ENCODE measurements around the gene SCAP. TPM values are rescaled to one million over a fixed set of nuclear protein-coding genes. Genes with fewer than 3 reads are reported as not detected.

SCAP gene
- total RNA-seq, 1 experiment from 2014 or later = 115 TPM

GRCh38 chr3:47475570-47476329 lies at the start of gene SCAP (continued):
- no peak for TF ChIP-seq MXD4 (CRISPR knock-in tag; IDR thresholded peaks at IDR 0.05; ENCODE audit: borderline replicate concordance)
- TF ChIP-seq EMX1 (CRISPR knock-in tag; IDR thresholded peaks at IDR 0.05) = no peak
- no peak for TF ChIP-seq ZNF425 (CRISPR knock-in tag; conservative IDR thresholded peaks at IDR 0.05)
- TF ChIP-seq ETV6 (CRISPR knock-in tag; IDR thresholded peaks at IDR 0.05) = peak; percentile 96
- no peak for TF ChIP-seq IRF1 (CRISPR knock-in tag; IDR thresholded peaks at IDR 0.05)
- TF ChIP-seq HMGA2 (CRISPR knock-in tag; IDR thresholded peaks at IDR 0.05) = no peak
- TF ChIP-seq ZNF423 (CRISPR knock-in tag; IDR thresholded peaks at IDR 0.05) = no peak
- TF ChIP-seq AFF4 (CRISPR knock-in tag; IDR thresholded peaks at IDR 0.05; ENCODE audit: borderline replicate concordance) = no peak
- no peak for TF ChIP-seq ZNF138 (CRISPR knock-in tag; conservative IDR thresholded peaks at IDR 0.05)
- TF ChIP-seq SOX15 (CRISPR knock-in tag; IDR thresholded peaks at IDR 0.05) = no peak
- TF ChIP-seq MYBL2 (CRISPR knock-in tag; IDR thresholded peaks at IDR 0.05) = 0 out of 2 replicates have a peak, but pooled peaks have one; percentile 21
- no peak for TF ChIP-seq JUN (CRISPR knock-in tag; IDR thresholded peaks at IDR 0.05)
- TF ChIP-seq NR2C2 (CRISPR knock-in tag; IDR thresholded peaks at IDR 0.05) = peak; percentile 96
- no peak for TF ChIP-seq TCF7 (CRISPR knock-in tag; IDR thresholded peaks at IDR 0.05; ENCODE audit: low read depth)
- TF ChIP-seq, protein P1, sequence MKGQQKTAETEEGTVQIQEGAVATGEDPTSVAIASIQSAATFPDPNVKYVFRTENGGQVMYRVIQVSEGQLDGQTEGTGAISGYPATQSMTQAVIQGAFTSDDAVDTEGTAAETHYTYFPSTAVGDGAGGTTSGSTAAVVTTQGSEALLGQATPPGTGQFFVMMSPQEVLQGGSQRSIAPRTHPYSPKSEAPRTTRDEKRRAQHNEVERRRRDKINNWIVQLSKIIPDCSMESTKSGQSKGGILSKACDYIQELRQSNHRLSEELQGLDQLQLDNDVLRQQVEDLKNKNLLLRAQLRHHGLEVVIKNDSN (CRISPR knock-in tag; IDR thresholded peaks at IDR 0.05) = peak; percentile 81
- TF ChIP-seq, protein P2, sequence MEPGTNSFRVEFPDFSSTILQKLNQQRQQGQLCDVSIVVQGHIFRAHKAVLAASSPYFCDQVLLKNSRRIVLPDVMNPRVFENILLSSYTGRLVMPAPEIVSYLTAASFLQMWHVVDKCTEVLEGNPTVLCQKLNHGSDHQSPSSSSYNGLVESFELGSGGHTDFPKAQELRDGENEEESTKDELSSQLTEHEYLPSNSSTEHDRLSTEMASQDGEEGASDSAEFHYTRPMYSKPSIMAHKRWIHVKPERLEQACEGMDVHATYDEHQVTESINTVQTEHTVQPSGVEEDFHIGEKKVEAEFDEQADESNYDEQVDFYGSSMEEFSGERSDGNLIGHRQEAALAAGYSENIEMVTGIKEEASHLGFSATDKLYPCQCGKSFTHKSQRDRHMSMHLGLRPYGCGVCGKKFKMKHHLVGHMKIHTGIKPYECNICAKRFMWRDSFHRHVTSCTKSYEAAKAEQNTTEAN (CRISPR knock-in tag; IDR thresholded peaks at IDR 0.05) = 0 out of 2 replicates have a peak, but pooled peaks have one; percentile 24
- no peak for TF ChIP-seq E2F1 (CRISPR knock-in tag; IDR thresholded peaks at IDR 0.05)
- TF ChIP-seq RORB (CRISPR knock-in tag; IDR thresholded peaks at IDR 0.05) = no peak
- TF ChIP-seq, protein P3, sequence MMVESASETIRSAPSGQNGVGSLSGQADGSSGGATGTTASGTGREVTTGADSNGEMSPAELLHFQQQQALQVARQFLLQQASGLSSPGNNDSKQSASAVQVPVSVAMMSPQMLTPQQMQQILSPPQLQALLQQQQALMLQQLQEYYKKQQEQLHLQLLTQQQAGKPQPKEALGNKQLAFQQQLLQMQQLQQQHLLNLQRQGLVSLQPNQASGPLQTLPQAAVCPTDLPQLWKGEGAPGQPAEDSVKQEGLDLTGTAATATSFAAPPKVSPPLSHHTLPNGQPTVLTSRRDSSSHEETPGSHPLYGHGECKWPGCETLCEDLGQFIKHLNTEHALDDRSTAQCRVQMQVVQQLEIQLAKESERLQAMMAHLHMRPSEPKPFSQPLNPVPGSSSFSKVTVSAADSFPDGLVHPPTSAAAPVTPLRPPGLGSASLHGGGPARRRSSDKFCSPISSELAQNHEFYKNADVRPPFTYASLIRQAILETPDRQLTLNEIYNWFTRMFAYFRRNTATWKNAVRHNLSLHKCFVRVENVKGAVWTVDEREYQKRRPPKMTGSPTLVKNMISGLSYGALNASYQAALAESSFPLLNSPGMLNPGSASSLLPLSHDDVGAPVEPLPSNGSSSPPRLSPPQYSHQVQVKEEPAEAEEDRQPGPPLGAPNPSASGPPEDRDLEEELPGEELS (CRISPR knock-in tag; IDR thresholded peaks at IDR 0.05) = peak; percentile 58
- no peak for TF ChIP-seq E2F4 (CRISPR knock-in tag; IDR thresholded peaks at IDR 0.05; ENCODE audit: borderline replicate concordance, low read depth)
- TF ChIP-seq, protein P4, sequence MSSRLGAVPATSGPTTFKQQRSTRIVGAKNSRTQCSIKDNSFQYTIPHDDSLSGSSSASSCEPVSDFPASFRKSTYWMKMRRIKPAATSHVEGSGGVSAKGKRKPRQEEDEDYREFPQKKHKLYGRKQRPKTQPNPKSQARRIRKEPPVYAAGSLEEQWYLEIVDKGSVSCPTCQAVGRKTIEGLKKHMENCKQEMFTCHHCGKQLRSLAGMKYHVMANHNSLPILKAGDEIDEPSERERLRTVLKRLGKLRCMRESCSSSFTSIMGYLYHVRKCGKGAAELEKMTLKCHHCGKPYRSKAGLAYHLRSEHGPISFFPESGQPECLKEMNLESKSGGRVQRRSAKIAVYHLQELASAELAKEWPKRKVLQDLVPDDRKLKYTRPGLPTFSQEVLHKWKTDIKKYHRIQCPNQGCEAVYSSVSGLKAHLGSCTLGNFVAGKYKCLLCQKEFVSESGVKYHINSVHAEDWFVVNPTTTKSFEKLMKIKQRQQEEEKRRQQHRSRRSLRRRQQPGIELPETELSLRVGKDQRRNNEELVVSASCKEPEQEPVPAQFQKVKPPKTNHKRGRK (CRISPR knock-in tag; IDR thresholded peaks at IDR 0.05; ENCODE audit: borderline replicate concordance) = no peak
